H1 (cell line): ENCODE measurements around the gene LRRC23. TPM values are rescaled to one million over a fixed set of nuclear protein-coding genes. Genes with fewer than 3 reads are reported as not detected.

ENCODE experiments used
- BACH1 ChIP-seq: IDR thresholded peaks from 2 replicates; pipeline ENCODE4 v1.6.1; 2012; ENCODE audit warnings: low read length, improper control_type of control experiment
- BCL11A ChIP-seq, 2 experiments: IDR thresholded peaks; one replicate each; pipeline ENCODE4 v1.6.1; 2011; ENCODE audit warnings: low read depth in 2 of 2, low read length in 2 of 2, mild to moderate bottlenecking in 2 of 2
- CBX8 ChIP-seq: fragments of 300-800, 300-1000 bp; sonication (generic); IDR thresholded peaks from 2 replicates; pipeline ENCODE4 v1.7.1; 2016; ENCODE audit warnings: low read depth, low read length, borderline replicate concordance
- EP300 ChIP-seq, 2 experiments: IDR thresholded peaks; 1 replicate in 1 of 2; 2 replicates in 1 of 2; pipeline ENCODE4 v1.6.1; 2011 to 2012; ENCODE audit warnings: low read depth in 2 of 2, low read length in 2 of 2, mild to moderate bottlenecking in 2 of 2, borderline replicate concordance in 1 of 2, inconsistent platforms in 1 of 2, moderate library complexity in 1 of 2
- GTF2F1 ChIP-seq: IDR thresholded peaks from 2 replicates; pipeline ENCODE4 v1.6.1; 2012; ENCODE audit warnings: low read depth, low read length, improper control_type of control experiment, borderline replicate concordance
- HDAC6 ChIP-seq: IDR thresholded peaks from one replicate; pipeline ENCODE4 v1.7.1; 2012; ENCODE audit warnings: low read depth, mild to moderate bottlenecking, inconsistent platforms, low read length, moderate library complexity
- NANOG ChIP-seq: IDR thresholded peaks from 2 replicates; pipeline ENCODE4 v1.6.1; 2011; ENCODE audit warnings: low read length, low read depth, mild to moderate bottlenecking, inconsistent platforms; ENCODE audit not compliant: insufficient read depth, poor library complexity, severe bottlenecking
- RAD21 ChIP-seq, 2 experiments: IDR thresholded peaks in 1 of 2; conservative IDR thresholded peaks in 1 of 2; 2 replicates each; pipeline ENCODE4 v1.6.1; 2011; ENCODE audit warnings: low read depth in 2 of 2, low read length in 2 of 2, improper control_type of control experiment in 1 of 2, inconsistent platforms in 1 of 2, mild to moderate bottlenecking in 1 of 2, moderate library complexity in 1 of 2
- RNF2 ChIP-seq: fragments of 200-900, 300-1000 bp; sonication (generic); IDR thresholded peaks from 2 replicates; pipeline ENCODE4 v1.7.1; 2016; ENCODE audit warnings: borderline replicate concordance, low read depth, mild to moderate bottlenecking, antibody characterized with exemption, low read length; ENCODE audit not compliant: poor library complexity, severe bottlenecking; ENCODE audit errors: missing control alignments
- SIN3A ChIP-seq, 2 experiments: IDR thresholded peaks in 1 of 2; conservative IDR thresholded peaks in 1 of 2; 2 replicates each; pipeline ENCODE4 v1.6.1; 2011 to 2012; ENCODE audit warnings: low read length in 2 of 2, improper control_type of control experiment in 1 of 2, low read depth in 1 of 2, mild to moderate bottlenecking in 1 of 2
- SP1 ChIP-seq: IDR thresholded peaks from 2 replicates; pipeline ENCODE4 v1.6.1; 2011; ENCODE audit warnings: low read depth, low read length
- SP4 ChIP-seq: IDR thresholded peaks from 2 replicates; pipeline ENCODE4 v1.6.1; 2012; ENCODE audit warnings: low read length, inconsistent platforms
- SUZ12 ChIP-seq: fragments of 200-600 bp; sonication (generic); IDR thresholded peaks from 2 replicates; pipeline ENCODE4 v1.6.1; 2012; ENCODE audit warnings: mild to moderate bottlenecking, inconsistent platforms, low read length, moderate library complexity, mixed read lengths
- TAF7 ChIP-seq: optimal IDR thresholded peaks from 2 replicates; pipeline ENCODE3; 2011; ENCODE audit warnings: low read depth, mild to moderate bottlenecking, inconsistent platforms, low read length, moderate library complexity, borderline replicate concordance
- TCF12 ChIP-seq: IDR thresholded peaks from 2 replicates; pipeline ENCODE4 v1.6.1; 2011; ENCODE audit warnings: low read depth, mild to moderate bottlenecking, low read length
- TEAD4 ChIP-seq: IDR thresholded peaks from 2 replicates; pipeline ENCODE4 v1.6.1; 2012; ENCODE audit warnings: low read depth, low read length, inconsistent platforms, mixed read lengths
- ZNF274 ChIP-seq: IDR thresholded peaks from 2 replicates; pipeline ENCODE4 v1.7.0; 2012; ENCODE audit warnings: low read length, borderline replicate concordance; ENCODE audit errors: extremely low read depth
- polyA plus RNA-seq, 7 experiments: library from polyadenylated mRNA; depleted of rRNA in 3 of 7; stranded (reverse) in 5 of 7; unstranded in 2 of 7; fragments of >200 nt in 5 of 7; fragments of 200-250 nt in 2 of 7; gene quantifications; 1 replicate in 5 of 7; 2 replicates in 1 of 7; 4 replicates in 1 of 7; pipeline versions ENCODE4 v1.2.1 to v1.2.3, GENCODE V29; 2011 to 2013; ENCODE audit warnings: missing spikeins in 2 of 7, mixed read lengths in 2 of 7
- total RNA-seq: library from RNA; stranded (reverse); fragmentation: NEBNext Ultra II Directional; extraction: Animal tissue kit (Norgen Biotek cat#: 25700); gene quantifications from 2 replicates; pipeline ENCODE4 v1.2.1, GENCODE V29; 2021
- TF ChIP-seq, protein P1 (sequence below): IDR thresholded peaks from 2 replicates; pipeline ENCODE4 v1.6.1; 2011; ENCODE audit warnings: low read depth, mild to moderate bottlenecking, low read length; ENCODE audit not compliant: insufficient read depth
- TF ChIP-seq, protein P2 (sequence below): IDR thresholded peaks from 2 replicates; pipeline ENCODE4 v1.6.1; 2012; ENCODE audit warnings: inconsistent platforms
- TF ChIP-seq, protein P3 (sequence below): IDR thresholded peaks from 2 replicates; pipeline ENCODE4 v1.6.1; 2012; ENCODE audit warnings: low read length, inconsistent platforms

LRRC23 gene
- total and polyA plus RNA-seq, 2 of the 8 experiments (the other 6 are each of a cell fraction or from before 2014, with no cell fraction given): 2.5 to 3.6 TPM

DNA sequence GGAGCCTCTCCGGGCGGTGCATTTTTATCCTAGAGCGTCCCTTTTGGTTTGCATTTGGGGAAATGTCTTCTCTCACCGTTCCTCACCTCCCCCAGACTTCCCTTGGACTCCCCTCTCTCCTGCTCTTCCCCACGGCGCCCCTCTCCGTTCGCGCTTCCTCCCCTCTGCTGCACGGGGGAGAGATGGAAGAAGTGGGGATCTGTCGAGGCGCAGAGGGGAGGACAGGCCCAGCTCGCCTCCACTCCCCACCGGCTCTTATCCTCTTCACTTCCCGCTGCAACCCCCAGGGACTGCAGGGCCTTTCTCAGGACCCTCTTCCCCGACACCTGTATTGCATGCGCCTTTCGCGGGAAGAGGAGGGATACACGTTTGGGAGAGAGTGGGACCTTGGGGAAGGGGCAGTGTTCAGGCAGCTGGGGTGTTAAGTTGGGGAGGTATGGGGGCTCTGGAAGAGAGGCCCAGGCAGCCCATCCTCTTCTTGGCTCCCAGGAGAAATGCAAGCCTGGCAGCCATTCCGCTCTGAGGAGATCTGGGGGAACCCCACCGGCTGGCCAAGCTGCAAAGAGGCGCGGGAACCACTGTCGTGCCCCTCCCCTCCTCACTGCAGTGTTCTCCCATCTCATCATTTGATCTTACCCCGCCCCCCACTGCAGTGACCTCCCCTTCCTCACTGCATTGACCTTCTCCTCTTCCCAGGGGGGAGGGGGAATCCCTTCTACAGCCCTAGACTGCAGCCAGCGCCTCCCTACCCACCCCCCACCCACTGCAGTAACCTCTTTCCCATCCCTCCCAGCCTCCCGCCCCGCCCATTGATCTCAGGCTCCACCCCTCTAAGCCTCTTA is 10.5 kb downstream of the LRRC23 start (continued):
- TF ChIP-seq, protein P1, sequence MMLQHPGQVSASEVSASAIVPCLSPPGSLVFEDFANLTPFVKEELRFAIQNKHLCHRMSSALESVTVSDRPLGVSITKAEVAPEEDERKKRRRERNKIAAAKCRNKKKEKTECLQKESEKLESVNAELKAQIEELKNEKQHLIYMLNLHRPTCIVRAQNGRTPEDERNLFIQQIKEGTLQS: no peak
- TF ChIP-seq NANOG (no peak), BACH1 (no peak), EP300 (IDR thresholded peaks at IDR 0.05; ENCODE audit: borderline replicate concordance in 1 of 2, low read depth in 2 of 2, low read length in 2 of 2) (no peak; a peak in 1 of 3 replicates), RNF2 (no peak), CBX8 (no peak), SP1 (no peak), RAD21 (IDR thresholded peaks at IDR 0.05 in 1 of 2, conservative IDR thresholded peaks at IDR 0.05 in 1 of 2; ENCODE audit: low read depth in 2 of 2, low read length in 2 of 2) (no peak), SUZ12 (no peak), TEAD4 (no peak), SP4 (no peak), SIN3A (conservative IDR thresholded peaks at IDR 0.05 in 1 of 2, IDR thresholded peaks at IDR 0.05 in 1 of 2; ENCODE audit: low read depth in 1 of 2, low read length in 2 of 2) (no peak), GTF2F1 (no peak), HDAC6 (no peak), TAF7 (no peak), TCF12 (no peak), BCL11A (IDR thresholded peaks at IDR 0.05; ENCODE audit: low read depth in 2 of 2, low read length in 2 of 2) (no peak), ZNF274 (no peak)
- TF ChIP-seq, protein P2, sequence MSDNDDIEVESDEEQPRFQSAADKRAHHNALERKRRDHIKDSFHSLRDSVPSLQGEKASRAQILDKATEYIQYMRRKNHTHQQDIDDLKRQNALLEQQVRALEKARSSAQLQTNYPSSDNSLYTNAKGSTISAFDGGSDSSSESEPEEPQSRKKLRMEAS: peak; percentile 48
- TF ChIP-seq, protein P3, sequence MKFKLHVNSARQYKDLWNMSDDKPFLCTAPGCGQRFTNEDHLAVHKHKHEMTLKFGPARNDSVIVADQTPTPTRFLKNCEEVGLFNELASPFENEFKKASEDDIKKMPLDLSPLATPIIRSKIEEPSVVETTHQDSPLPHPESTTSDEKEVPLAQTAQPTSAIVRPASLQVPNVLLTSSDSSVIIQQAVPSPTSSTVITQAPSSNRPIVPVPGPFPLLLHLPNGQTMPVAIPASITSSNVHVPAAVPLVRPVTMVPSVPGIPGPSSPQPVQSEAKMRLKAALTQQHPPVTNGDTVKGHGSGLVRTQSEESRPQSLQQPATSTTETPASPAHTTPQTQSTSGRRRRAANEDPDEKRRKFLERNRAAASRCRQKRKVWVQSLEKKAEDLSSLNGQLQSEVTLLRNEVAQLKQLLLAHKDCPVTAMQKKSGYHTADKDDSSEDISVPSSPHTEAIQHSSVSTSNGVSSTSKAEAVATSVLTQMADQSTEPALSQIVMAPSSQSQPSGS: no peak
